A549 treated with AZD9567 at 1 μM for 4 hours (cell line): ENCODE data around the gene C5orf15. TPM values are rescaled to one million over a fixed set of nuclear protein-coding genes. Genes with fewer than 3 reads are reported as not detected.

Experiments
- total RNA-seq: library from RNA; stranded (reverse); fragments of 200-300 nt; extraction: Qiagen RNA extraction; gene quantifications from 5 replicates; pipeline ENCODE4 v1.2.3, GENCODE V29; 2022; ENCODE audit not compliant: insufficient read depth

Gene C5orf15
- 43.5 to 75.0 TPM (median 54.7 TPM) in 5 replicates for total RNA-seq

DNA sequence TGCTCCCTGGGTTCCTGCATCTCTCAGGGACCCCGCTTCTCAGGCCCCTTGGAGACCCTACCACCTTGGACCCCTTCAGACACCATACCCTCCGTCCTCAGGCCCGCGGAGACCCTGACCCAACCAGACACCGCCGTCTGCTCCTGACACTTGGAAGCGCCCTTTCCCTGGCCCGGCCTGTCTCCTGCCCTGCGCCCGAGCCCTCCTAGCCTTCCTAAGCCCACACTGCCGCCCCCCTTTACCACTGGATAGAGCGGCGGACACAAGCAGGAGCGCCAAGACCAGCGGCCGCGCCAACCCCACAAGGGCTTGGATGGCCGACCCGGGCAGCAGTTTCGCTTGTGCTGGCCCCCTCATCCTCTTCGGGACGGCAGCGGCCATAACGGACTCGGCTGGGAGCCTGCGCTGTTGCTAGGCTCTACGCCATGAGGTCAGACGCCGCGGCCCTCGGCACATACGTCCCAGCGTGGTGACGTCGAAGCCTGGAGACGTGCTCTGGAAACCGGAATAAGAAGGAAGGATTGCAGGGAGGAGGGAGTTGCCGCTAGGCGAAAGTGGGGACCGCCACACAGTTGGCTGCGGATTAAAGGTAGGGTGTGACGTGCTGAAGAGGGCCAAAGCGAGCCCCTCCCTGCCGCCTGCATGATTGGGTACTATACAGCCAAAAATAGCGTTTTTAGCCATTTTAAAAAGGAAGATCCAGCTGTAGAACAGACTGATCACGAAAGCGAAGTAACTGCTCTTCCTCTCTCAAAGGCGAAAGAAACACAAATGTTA is at the start of gene C5orf15:
TSS of gene C5orf15 (minus strand) at position 422 of the 777 bp plus-strand sequence. CDS start at position 381, 41 bp downstream.

DNA sequence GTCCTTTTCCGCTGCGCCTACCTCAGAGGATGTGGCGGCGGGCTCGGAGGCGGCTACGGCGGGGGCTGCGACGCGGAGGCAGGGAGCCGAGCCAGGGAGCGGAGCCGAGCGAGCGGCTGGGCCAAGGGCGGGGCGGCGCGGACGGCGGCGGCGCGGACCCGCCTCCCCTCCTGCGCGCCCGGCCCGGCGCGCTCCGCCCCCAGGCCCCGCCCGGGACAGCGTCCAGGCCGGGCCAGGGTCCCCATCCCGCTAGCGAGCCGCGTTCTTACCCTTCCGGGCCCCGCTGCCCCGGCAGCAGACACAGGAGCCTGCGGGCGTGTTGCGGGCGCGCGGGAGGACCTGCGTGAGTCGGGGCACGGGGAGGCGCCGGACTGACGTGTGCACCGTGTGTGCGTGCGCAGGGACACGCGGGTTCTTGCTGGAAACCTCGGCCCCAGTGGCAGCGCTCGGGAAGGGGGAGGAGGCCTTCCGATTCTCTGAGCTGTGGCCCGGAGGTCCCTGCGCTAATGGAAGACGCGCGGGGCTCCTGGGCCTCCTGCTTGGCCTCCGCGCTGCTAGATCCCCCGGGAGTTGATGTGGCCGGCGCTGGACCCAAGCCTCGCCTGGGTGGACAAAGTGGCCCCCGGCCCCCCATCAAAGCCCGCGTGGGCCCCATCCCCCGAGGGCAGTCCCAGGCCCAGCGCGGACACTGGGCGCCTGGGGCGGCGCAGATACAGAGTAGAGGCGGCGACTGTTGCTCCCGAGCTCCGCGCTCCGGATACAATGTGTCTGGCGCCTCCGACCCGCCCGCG is 36.4 kb upstream of the C5orf15 start, which contains the start of gene VDAC1:
TSS of gene VDAC1 (minus strand) at position 350 of the 791 bp plus-strand sequence. CDS start 11,963 bp downstream, outside the sequence.

Other genes with a start within 250 kb of the C5orf15 start
- 381 to 429 TPM (median 392 TPM) in 5 replicates for gene VDAC1, start 36.4 kb upstream of the C5orf15 start, total RNA-seq
- 10.3 to 12.0 TPM (median 10.7 TPM) in 5 replicates for gene TCF7, start 146.1 kb upstream of the C5orf15 start, total RNA-seq
- 625 to 813 TPM (median 631 TPM) in 5 replicates for gene SKP1, start 208.3 kb upstream of the C5orf15 start, total RNA-seq